ENCODE measurements around the gene SMTN.

- TF ChIP-seq, protein P1, sequence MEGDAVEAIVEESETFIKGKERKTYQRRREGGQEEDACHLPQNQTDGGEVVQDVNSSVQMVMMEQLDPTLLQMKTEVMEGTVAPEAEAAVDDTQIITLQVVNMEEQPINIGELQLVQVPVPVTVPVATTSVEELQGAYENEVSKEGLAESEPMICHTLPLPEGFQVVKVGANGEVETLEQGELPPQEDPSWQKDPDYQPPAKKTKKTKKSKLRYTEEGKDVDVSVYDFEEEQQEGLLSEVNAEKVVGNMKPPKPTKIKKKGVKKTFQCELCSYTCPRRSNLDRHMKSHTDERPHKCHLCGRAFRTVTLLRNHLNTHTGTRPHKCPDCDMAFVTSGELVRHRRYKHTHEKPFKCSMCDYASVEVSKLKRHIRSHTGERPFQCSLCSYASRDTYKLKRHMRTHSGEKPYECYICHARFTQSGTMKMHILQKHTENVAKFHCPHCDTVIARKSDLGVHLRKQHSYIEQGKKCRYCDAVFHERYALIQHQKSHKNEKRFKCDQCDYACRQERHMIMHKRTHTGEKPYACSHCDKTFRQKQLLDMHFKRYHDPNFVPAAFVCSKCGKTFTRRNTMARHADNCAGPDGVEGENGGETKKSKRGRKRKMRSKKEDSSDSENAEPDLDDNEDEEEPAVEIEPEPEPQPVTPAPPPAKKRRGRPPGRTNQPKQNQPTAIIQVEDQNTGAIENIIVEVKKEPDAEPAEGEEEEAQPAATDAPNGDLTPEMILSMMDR (IDR thresholded peaks at IDR 0.05; ENCODE audit: extremely low read depth in 1 of 2, insufficient read depth in 1 of 2, low read depth in 1 of 2, low read length in 2 of 2): no peak
- no peak for TF ChIP-seq POLR2AphosphoS5 (IDR thresholded peaks at IDR 0.05; ENCODE audit: insufficient read depth, low read depth, low read length)
- TF ChIP-seq EZH2 (IDR thresholded peaks at IDR 0.05; ENCODE audit: borderline replicate concordance, low read depth, low read length, severe bottlenecking): no peak
- no peak for TF ChIP-seq POLR2A (IDR thresholded peaks at IDR 0.05; ENCODE audit: low read depth, low read length)
- TF ChIP-seq, protein P2, sequence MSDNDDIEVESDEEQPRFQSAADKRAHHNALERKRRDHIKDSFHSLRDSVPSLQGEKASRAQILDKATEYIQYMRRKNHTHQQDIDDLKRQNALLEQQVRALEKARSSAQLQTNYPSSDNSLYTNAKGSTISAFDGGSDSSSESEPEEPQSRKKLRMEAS (IDR thresholded peaks at IDR 0.05; ENCODE audit: insufficient read depth, insufficient read length): no peak
Observed at GRCh38 chr22:31153357-31153756, 72.2 kb downstream of the SMTN start.
